ENCODE data around the gene SPTB.

The SPTB gene

DNA sequence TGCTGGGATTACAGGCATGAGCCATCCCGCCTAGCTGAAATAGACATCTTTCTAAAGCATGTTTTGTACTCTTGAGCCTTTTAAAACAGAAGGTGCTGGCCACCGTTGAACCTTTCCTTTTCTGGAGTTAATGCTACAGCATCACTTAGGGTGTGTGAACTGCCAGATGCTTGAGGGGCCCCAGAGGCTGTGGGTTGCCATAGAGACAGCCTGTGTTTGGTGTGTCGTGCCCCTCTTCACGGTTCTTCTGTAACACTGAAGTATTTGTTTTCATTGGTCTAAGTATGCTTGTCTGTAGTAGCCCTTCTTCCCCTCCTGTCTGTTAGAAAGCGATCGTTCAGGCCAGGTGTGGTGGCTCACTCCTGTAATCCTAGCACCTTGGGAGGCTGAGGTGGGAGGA, 144.7 kb downstream of the SPTB start:
- no peak overlapping the region for H3K4me3 ChIP-seq (replicated peaks; ENCODE audit: low read depth, low read length)
- TF ChIP-seq, protein P1, sequence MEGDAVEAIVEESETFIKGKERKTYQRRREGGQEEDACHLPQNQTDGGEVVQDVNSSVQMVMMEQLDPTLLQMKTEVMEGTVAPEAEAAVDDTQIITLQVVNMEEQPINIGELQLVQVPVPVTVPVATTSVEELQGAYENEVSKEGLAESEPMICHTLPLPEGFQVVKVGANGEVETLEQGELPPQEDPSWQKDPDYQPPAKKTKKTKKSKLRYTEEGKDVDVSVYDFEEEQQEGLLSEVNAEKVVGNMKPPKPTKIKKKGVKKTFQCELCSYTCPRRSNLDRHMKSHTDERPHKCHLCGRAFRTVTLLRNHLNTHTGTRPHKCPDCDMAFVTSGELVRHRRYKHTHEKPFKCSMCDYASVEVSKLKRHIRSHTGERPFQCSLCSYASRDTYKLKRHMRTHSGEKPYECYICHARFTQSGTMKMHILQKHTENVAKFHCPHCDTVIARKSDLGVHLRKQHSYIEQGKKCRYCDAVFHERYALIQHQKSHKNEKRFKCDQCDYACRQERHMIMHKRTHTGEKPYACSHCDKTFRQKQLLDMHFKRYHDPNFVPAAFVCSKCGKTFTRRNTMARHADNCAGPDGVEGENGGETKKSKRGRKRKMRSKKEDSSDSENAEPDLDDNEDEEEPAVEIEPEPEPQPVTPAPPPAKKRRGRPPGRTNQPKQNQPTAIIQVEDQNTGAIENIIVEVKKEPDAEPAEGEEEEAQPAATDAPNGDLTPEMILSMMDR (IDR thresholded peaks at IDR 0.05; ENCODE audit: low read length, missing control alignments): no peak
- no peak for DNase-seq (ENCODE audit: low read depth)

DNA sequence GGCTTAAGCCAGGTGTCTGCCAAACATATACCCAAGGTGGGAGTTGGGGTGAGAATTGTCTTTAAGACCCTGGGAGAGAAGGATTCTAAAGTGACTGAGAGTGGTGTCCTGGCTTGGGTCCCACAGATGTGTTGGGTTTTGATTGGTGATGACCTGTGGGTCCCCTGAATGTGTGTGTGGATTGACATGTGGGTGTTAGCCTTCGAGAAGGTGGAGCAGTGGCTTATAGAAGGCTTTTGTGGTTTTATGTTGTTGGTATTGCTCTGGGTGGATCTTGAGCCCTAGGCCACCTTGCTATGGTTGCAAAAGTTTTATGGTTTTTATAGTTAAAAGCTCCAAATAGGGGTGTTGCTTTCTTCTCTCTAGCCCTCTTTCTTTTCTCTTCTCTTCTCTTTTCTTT, 145.8 kb downstream of the SPTB start:
- H3K4me3 ChIP-seq (replicated peaks; ENCODE audit: low read depth, low read length): no peak overlapping the region
- TF ChIP-seq, protein P1 (IDR thresholded peaks at IDR 0.05; ENCODE audit: low read length, missing control alignments): no peak
- no peak for DNase-seq (ENCODE audit: low read depth)

DNA sequence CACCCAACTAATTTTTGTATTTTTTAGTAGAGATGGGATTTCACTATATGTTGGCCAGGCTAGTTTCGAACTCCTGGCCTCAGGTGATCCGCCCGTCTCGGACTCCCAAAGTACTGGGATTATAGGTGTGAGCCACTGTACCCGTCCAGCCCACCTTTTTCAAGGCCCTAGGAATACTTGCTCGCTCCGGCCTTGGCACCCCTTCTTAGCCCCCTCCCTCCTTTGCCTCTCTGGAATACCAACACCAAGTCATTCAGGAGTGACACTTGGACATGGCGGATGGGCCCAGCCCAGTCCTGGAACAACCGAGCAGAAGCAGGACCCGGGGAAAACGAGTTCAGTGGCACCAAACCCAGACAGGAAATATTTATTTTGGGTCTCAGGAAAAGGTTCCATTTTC, 146.4 kb downstream of the SPTB start:
- no peak for DNase-seq (ENCODE audit: low read depth)
- H3K4me3 ChIP-seq (replicated peaks; ENCODE audit: low read depth, low read length): no peak overlapping the region
- TF ChIP-seq, protein P1 (IDR thresholded peaks at IDR 0.05; ENCODE audit: low read length, missing control alignments): no peak

DNA sequence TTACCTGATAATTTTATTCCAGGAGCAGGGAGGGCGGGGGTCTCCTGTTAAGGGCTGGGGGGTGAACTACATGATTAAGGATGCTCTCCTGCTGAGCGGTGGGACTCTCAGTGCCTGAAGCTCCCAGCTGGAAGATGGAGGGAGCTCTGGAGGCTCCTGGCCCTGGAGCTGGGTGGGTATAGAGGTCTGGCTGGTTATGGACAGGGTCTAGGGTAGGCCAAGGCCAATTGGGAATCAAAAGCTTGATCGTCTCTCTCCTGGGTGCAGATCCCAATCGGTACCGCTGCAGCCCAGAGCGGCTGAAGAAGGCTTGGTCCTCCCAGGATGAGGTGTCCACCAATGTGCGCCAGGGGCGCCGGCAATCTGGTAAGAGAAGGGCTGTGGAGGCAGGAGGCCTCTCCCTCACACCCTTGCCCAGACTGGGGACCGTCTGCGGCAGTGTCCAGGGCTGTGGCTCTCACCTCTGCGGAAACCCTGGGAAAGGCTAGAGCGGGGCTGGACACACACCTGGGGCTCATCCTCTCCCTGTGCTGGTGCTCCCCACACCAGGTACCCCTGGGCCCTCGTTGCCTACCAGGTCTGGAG, 147.1 kb downstream of the SPTB start:
- H3K4me3 ChIP-seq (replicated peaks; ENCODE audit: low read depth, low read length): no peak overlapping the region
- DNase-seq (ENCODE audit: low read depth): no peak
- TF ChIP-seq, protein P1 (IDR thresholded peaks at IDR 0.05; ENCODE audit: low read length, missing control alignments): no peak

DNA sequence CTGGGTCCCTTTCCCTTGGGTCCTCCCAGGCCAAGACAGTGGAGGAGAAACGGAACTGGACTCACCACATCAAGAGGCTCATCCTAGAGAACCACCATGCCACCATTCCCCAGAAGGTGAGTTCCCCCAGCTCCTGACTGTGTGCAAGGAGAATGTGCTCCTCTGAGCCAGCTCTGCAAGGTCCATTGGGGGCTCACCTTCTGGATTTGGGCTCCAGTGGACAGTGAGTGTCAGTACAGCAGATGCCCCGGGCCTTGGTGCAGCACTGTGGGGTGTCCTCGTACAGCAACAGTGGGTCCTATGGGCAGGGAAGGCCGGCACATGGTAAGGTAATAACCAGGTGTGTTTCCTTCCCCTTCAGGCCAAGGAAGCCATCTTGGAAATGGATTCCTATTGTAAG, 147.6 kb downstream of the SPTB start:
- DNase-seq (ENCODE audit: low read depth): no peak
- no peak overlapping the region for H3K4me3 ChIP-seq (replicated peaks; ENCODE audit: low read depth, low read length)
- TF ChIP-seq, protein P1 (IDR thresholded peaks at IDR 0.05; ENCODE audit: low read length, missing control alignments): no peak

DNA sequence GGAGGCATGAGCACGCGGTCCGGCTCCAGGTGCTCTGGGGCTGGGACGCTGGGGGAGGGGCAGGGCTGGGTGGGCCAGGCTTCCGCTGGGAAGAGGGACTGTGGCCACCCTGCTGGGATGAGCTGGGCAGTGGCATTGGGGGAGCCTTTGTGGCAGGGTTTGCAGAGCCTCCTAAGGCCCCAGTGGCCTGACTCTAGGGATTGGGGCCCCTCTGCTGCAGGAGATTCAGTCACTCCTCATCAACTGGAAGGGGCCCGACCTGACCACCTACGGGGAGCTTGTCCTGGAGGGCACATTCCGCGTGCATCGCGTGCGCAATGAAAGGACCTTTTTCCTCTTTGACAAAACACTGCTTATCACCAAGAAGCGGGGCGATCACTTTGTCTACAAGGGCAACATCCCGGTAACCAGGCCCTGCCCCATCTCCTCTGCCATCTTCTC, 148.5 kb downstream of the SPTB start:
- no peak for DNase-seq (ENCODE audit: low read depth)
- H3K4me3 ChIP-seq (replicated peaks; ENCODE audit: low read depth, low read length): no peak overlapping the region
- TF ChIP-seq, protein P1 (IDR thresholded peaks at IDR 0.05; ENCODE audit: low read length, missing control alignments): no peak

DNA sequence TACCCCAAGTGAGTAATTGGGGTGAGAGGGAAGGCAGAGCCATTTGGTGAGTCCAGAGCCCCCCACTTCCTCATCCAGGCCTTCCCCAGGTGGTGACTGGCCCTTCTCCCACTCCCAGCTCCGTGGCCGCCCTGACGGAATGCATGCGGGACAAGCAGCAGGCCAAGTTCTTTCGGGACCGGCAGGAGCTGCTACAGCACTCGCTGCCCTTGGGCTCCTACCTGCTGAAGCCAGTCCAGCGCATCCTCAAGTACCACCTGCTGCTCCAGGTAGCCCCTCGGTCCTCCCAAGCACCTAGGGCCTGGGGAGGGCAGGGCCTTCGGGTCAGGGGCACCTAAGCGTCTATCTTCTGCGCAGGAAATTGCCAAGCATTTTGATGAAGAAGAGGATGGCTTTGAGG, 149.0 kb downstream of the SPTB start:
- TF ChIP-seq, protein P1 (IDR thresholded peaks at IDR 0.05; ENCODE audit: low read length, missing control alignments): no peak
- no peak overlapping the region for H3K4me3 ChIP-seq (replicated peaks; ENCODE audit: low read depth, low read length)
- DNase-seq (ENCODE audit: low read depth): no peak

All from fibroblast of pulmonary artery (primary cell).